Kidney (tissue), 14 donors: Measurements from ENCODE around the gene GAGE1. TPM values are rescaled to one million over a fixed set of nuclear protein-coding genes. Genes with fewer than 3 reads are reported as not detected.

Source experiments
- DNase-seq, 5 donors: peaks; one replicate each; pipeline ENCODE4 v3.0.0-alpha.2; 2013 to 2020
- FAIRE-seq: peaks from 2 replicates; lab custom pipeline; 2012; peaks lifted over from hg19 to GRCh38; lab: Jason Lieb, UNC
- H3K27ac ChIP-seq, 2 donors: one replicate each; pipeline ENCODE4 v1.7.0; 2013; ENCODE audit warnings: low read depth in 2 of 2, low read length in 2 of 2, inconsistent platforms in 1 of 2
- H3K27me3 ChIP-seq: one replicate; pipeline ENCODE4 v1.7.1; 2013; ENCODE audit warnings: low read length, inconsistent platforms; ENCODE audit not compliant: control insufficient read depth, insufficient read depth
- H3K36me3 ChIP-seq, 3 donors: one replicate each; pipeline versions ENCODE4 v1.7.0 to v1.7.1; 2013; ENCODE audit warnings: low read length in 3 of 3, control low read depth in 1 of 3, inconsistent platforms in 1 of 3; ENCODE audit not compliant: insufficient read depth in 3 of 3, control insufficient read depth in 2 of 3
- H3K4me1 ChIP-seq, 3 donors: one replicate each; pipeline versions ENCODE4 v1.7.0 to v1.7.1; 2013; ENCODE audit warnings: low read length in 3 of 3, inconsistent platforms in 1 of 3, low read depth in 1 of 3; ENCODE audit not compliant: control insufficient read depth in 2 of 3, insufficient read depth in 2 of 3
- H3K4me3 ChIP-seq, 3 donors: one replicate each; pipeline versions ENCODE4 v1.7.0 to v1.8.1; 2013; ENCODE audit warnings: low read length in 3 of 3, control low read depth in 1 of 3, inconsistent platforms in 1 of 3
- H3K9ac ChIP-seq, 3 donors: one replicate each; pipeline versions ENCODE4 v1.7.0 to v1.7.1; 2013; ENCODE audit warnings: low read length in 3 of 3, control low read depth in 1 of 3, inconsistent platforms in 1 of 3
- H3K9me3 ChIP-seq, 3 donors: one replicate each; pipeline versions ENCODE4 v1.7.0 to v1.7.1; 2013; ENCODE audit warnings: low read length in 3 of 3, control low read depth in 1 of 3, inconsistent platforms in 1 of 3; ENCODE audit not compliant: control insufficient read depth in 2 of 3, insufficient read depth in 1 of 3
- intact Hi-C: fragments of 100-400 bp; cut with DNase I; formaldehyde crosslinking; loops from one replicate; pipeline ENCODE4 v1.11.1; 2022
- polyA plus RNA-seq: library from polyadenylated mRNA; stranded (reverse); fragments of 350-450 nt; fragmentation: Illumina TruSeq; extraction: RNeasy Lipid Tissue Mini Kit (QIAGEN cat#74804); gene quantifications from one replicate; pipeline ENCODE4 v1.2.3, GENCODE V29; 2014; ENCODE audit warnings: low read depth, low replicate concordance; ENCODE audit not compliant: insufficient read depth
- total RNA-seq: library from RNA; stranded (reverse); fragmentation: NEBNext Ultra II Directional; extraction: Animal tissue kit (Norgen Biotek cat#: 25700); gene quantifications from one replicate; pipeline ENCODE4 v1.2.1, GENCODE V29; 2021
- TF ChIP-seq, protein P1 (sequence below): IDR thresholded peaks from 3 replicates; pipeline ENCODE4 v1.5.1; 2012; ENCODE audit warnings: mild to moderate bottlenecking, moderate library complexity, borderline replicate concordance; ENCODE audit not compliant: insufficient read depth; ENCODE audit errors: extremely low read depth
- donor health status: control.
- donor health status: control.
- donor health status: control.
- donor health status: control.
- donor health status: control.
- donor health status: DM: yes; HTN: yes; CAD: no.
- donor health status: Normal renal cell carcinoma (clear cell type).

The GAGE1 gene
- total and polyA plus RNA-seq, 2 donors from 2014 or later, result not detected

DNA sequence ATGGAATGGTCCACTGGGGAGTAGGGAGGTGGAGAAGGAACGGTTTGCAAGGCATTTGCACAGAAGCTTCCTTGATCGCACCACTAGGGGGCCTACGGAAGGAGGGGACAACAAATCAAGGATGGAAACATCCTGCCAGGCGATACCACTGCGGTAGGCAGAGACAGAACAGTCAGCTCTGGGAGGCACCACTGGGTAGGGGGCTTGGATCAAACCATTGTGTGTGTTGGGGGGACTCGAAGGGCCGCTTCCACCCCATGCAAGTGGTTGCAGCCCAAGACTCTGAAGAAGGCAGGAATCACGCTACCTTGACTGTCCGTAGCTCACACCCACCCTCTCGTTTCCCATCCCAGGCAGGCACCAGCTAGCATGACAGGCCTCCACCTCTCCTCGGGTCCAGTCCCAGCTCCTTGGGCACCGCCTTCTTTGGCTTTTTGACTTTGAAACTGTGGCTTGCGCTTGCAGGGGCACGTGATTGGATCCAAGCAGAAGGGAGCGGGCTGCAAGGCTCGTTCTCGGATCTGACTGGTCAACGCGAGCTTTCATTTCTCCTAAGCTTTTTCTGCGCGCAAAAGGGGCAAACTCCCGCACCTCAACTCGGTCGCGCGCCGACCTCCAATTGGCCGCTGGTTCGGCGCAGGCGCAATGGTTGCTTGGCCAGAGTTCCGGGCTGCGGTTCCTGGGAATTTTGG is 28.4 kb downstream of the GAGE1 start:
- Histone ChIP-seq H3K27ac (no peak overlapping the region), H3K9me3 (no peaks in the 10 kb centered on the region), H3K4me3 (peak overlapping the region in 1 of 3 donors; percentile 21), H3K9ac (no peak overlapping the region), H3K27me3 (no peaks in the 10 kb centered on the region), H3K4me1 (no peaks in the 10 kb centered on the region), H3K36me3 (no peaks in the 10 kb centered on the region)
- intact Hi-C loops, result no loop called here
- FAIRE-seq, result no peak
- peak in 4 of 5 donors; percentile 39 to 74 (median 60) for DNase-seq
- TF ChIP-seq, protein P1, sequence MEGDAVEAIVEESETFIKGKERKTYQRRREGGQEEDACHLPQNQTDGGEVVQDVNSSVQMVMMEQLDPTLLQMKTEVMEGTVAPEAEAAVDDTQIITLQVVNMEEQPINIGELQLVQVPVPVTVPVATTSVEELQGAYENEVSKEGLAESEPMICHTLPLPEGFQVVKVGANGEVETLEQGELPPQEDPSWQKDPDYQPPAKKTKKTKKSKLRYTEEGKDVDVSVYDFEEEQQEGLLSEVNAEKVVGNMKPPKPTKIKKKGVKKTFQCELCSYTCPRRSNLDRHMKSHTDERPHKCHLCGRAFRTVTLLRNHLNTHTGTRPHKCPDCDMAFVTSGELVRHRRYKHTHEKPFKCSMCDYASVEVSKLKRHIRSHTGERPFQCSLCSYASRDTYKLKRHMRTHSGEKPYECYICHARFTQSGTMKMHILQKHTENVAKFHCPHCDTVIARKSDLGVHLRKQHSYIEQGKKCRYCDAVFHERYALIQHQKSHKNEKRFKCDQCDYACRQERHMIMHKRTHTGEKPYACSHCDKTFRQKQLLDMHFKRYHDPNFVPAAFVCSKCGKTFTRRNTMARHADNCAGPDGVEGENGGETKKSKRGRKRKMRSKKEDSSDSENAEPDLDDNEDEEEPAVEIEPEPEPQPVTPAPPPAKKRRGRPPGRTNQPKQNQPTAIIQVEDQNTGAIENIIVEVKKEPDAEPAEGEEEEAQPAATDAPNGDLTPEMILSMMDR, result peak; percentile 16

GRCh38 chrX:49644991-49645637 is 46.3 kb downstream of the GAGE1 start:
- H3K4me1 ChIP-seq, result no peaks in the 10 kb centered on the region
- intact Hi-C loops, result no loop called here
- H3K27me3 ChIP-seq, result no peaks in the 10 kb centered on the region
- no peak overlapping the region for H3K27ac ChIP-seq
- no peak for DNase-seq
- TF ChIP-seq, protein P1, result no peak
- H3K9ac ChIP-seq, result no peak overlapping the region
- no peak for FAIRE-seq
- no peaks in the 10 kb centered on the region for H3K9me3 ChIP-seq
- no peaks in the 10 kb centered on the region for H3K36me3 ChIP-seq
- H3K4me3 ChIP-seq, result no peak overlapping the region

DNA sequence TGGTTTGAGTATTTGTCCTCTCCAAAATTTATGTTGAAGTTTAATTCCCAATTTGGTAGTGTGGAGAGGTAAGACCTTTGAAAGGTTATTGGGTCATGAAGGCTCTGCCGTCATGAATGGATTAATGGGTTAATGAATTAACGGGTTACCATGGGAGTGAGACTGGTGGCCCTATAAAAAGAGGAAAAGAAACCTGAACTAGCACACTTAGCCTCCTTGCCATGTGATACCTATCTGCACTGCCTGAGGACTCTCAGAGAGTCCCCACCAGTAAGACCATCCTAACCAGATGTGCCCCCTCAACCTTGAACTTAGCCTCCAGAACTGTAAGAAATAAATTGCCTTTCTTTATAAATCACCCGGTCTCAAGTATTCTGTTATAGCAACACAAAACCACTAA is 57.7 kb downstream of the GAGE1 start:
- no peaks in the 10 kb centered on the region for H3K27me3 ChIP-seq
- no peaks in the 10 kb centered on the region for H3K4me1 ChIP-seq
- intact Hi-C loops, result no loop called here
- TF ChIP-seq, protein P1, result no peak
- H3K4me3 ChIP-seq, result no peak overlapping the region
- no peaks in the 10 kb centered on the region for H3K36me3 ChIP-seq
- FAIRE-seq, result no peak
- DNase-seq, result peak in 2 of 5 donors; percentile 26 to 29
- H3K27ac ChIP-seq, result no peak overlapping the region
- no peak overlapping the region for H3K9ac ChIP-seq
- no peaks in the 10 kb centered on the region for H3K9me3 ChIP-seq

Other genes starting within 250 kb of the GAGE1 start
- not detected for gene GAGE12C, start 66.8 kb upstream of the GAGE1 start, total RNA-seq
- gene GAGE12C, start 66.8 kb upstream of the GAGE1 start, polyA plus RNA-seq, result not detected
- not detected for gene GAGE12D, start 57.3 kb upstream of the GAGE1 start, total RNA-seq
- not detected for gene GAGE12D, start 57.3 kb upstream of the GAGE1 start, polyA plus RNA-seq
- gene GAGE12E, start 47.7 kb upstream of the GAGE1 start, total RNA-seq, result not detected
- not detected for gene GAGE12E, start 47.7 kb upstream of the GAGE1 start, polyA plus RNA-seq
- gene GAGE12F, start 38.2 kb upstream of the GAGE1 start, total RNA-seq, result not detected
- gene GAGE12F, start 38.2 kb upstream of the GAGE1 start, polyA plus RNA-seq, result not detected
- not detected for gene GAGE12G, start 28.6 kb upstream of the GAGE1 start, total RNA-seq
- not detected for gene GAGE12G, start 28.6 kb upstream of the GAGE1 start, polyA plus RNA-seq
- gene GAGE12H, start 19.1 kb upstream of the GAGE1 start, total RNA-seq, result not detected
- gene GAGE12H, start 19.1 kb upstream of the GAGE1 start, polyA plus RNA-seq, result not detected
- gene GAGE2A, start 9.5 kb upstream of the GAGE1 start, total RNA-seq, result not detected
- not detected for gene GAGE2A, start 9.5 kb upstream of the GAGE1 start, polyA plus RNA-seq
- not detected for gene PAGE1, start 97.0 kb downstream of the GAGE1 start, total RNA-seq
- gene PAGE1, start 97.0 kb downstream of the GAGE1 start, polyA plus RNA-seq, result not detected
- not detected for gene PAGE4, start 230.3 kb downstream of the GAGE1 start, total RNA-seq
- not detected for gene PAGE4, start 230.3 kb downstream of the GAGE1 start, polyA plus RNA-seq